Measurements from ENCODE around the gene OR52E4. TPM values are rescaled to one million over a fixed set of nuclear protein-coding genes. Genes with fewer than 3 reads are reported as not detected.

The OR52E4 gene
- total RNA-seq, 1 experiment from 2014 or later: not detected

- TF ChIP-seq EZH2phosphoT487 (IDR thresholded peaks at IDR 0.05; ENCODE audit: borderline replicate concordance, low read length): no peak
- TF ChIP-seq EZH2 (IDR thresholded peaks at IDR 0.05; ENCODE audit: low read length, unreplicated experiment): no peak
- no peak for TF ChIP-seq CTCF (conservative IDR thresholded peaks at IDR 0.05; ENCODE audit: low read depth, low read length)
- DNase-seq: no peak
- Histone ChIP-seq H3K27ac (ENCODE audit: low read length) (no peak overlapping the region), H3K27me3 (ENCODE audit: low read length) (no peaks in the 10 kb centered on the region), H3K36me3 (ENCODE audit: low read depth, low read length) (no peaks in the 10 kb centered on the region), H3K4me2 (ENCODE audit: low read length) (no peak overlapping the region), H4K20me1 (ENCODE audit: low read length) (no peaks in the 10 kb centered on the region), H3K9ac (ENCODE audit: low read length) (no peak overlapping the region), H3K4me3 (ENCODE audit: low read length) (no peak overlapping the region), H2AFZ (ENCODE audit: low read length) (no peak overlapping the region), H3K4me1 (ENCODE audit: insufficient read depth, low read length) (no peaks in the 10 kb centered on the region), H3K9me3 (ENCODE audit: low read length) (no peaks in the 10 kb centered on the region), H3K79me2 (ENCODE audit: low read length) (no peaks in the 10 kb centered on the region), H3K9me2 (replicated peaks; ENCODE audit: low read length) (no peaks in the 10 kb centered on the region), H3F3A (ENCODE audit: low read length, unreplicated experiment) (no peaks in the 10 kb centered on the region)
- POLR2A ChIA-PET (ENCODE audit: unreplicated experiment): no interaction called here
- ATAC-seq: no peak
- BruUV-seq (replicated peaks): no TSS peak
- intact Hi-C loops (cut with micrococcal nuclease): no loop called here
- CTCF ChIA-PET: no interaction called here
Observed at GRCh38 chr11:5928271-5928670, 47.8 kb downstream of the OR52E4 start.

- Histone ChIP-seq H3K27me3 (ENCODE audit: low read length) (no peaks in the 10 kb centered on the region), H3K9me2 (replicated peaks; ENCODE audit: low read length) (no peaks in the 10 kb centered on the region), H3K36me3 (ENCODE audit: low read depth, low read length) (no peaks in the 10 kb centered on the region), H3F3A (ENCODE audit: low read length, unreplicated experiment) (no peaks in the 10 kb centered on the region), H4K20me1 (ENCODE audit: low read length) (no peaks in the 10 kb centered on the region), H3K9me3 (ENCODE audit: low read length) (no peaks in the 10 kb centered on the region), H3K4me3 (ENCODE audit: low read length) (no peak overlapping the region), H3K79me2 (ENCODE audit: low read length) (no peaks in the 10 kb centered on the region), H2AFZ (ENCODE audit: low read length) (no peak overlapping the region), H3K9ac (ENCODE audit: low read length) (no peak overlapping the region), H3K4me1 (ENCODE audit: insufficient read depth, low read length) (no peaks in the 10 kb centered on the region), H3K4me2 (ENCODE audit: low read length) (no peak overlapping the region), H3K27ac (ENCODE audit: low read length) (no peak overlapping the region)
- no peak for DNase-seq
- TF ChIP-seq EZH2phosphoT487 (IDR thresholded peaks at IDR 0.05; ENCODE audit: borderline replicate concordance, low read length) (no peak), EZH2 (IDR thresholded peaks at IDR 0.05; ENCODE audit: low read length, unreplicated experiment) (no peak), CTCF (conservative IDR thresholded peaks at IDR 0.05; ENCODE audit: low read depth, low read length) (no peak)
- no peak for ATAC-seq
- POLR2A ChIA-PET (ENCODE audit: unreplicated experiment): no interaction called here
- CTCF ChIA-PET: no interaction called here
- no TSS peak for BruUV-seq (replicated peaks)
- intact Hi-C loops (cut with micrococcal nuclease): no loop called here
Observed at GRCh38 chr11:5928811-5929210, 48.4 kb downstream of the OR52E4 start.

- ChIA-PET CTCF (no interaction called here), POLR2A (ENCODE audit: unreplicated experiment) (no interaction called here)
Observed at GRCh38 chr11:5929571-5930368, 49.3 kb downstream of the OR52E4 start.

More at GRCh38 chr11:5929571-5930368, 49.3 kb downstream of the OR52E4 start:
- Histone ChIP-seq H3K79me2 (ENCODE audit: low read length) (no peaks in the 10 kb centered on the region), H3K9me2 (replicated peaks; ENCODE audit: low read length) (no peaks in the 10 kb centered on the region), H2AFZ (ENCODE audit: low read length) (no peak overlapping the region), H3K9me3 (ENCODE audit: low read length) (no peaks in the 10 kb centered on the region), H3K27me3 (ENCODE audit: low read length) (no peaks in the 10 kb centered on the region), H3K4me1 (ENCODE audit: insufficient read depth, low read length) (no peaks in the 10 kb centered on the region), H3K4me2 (ENCODE audit: low read length) (no peak overlapping the region), H4K20me1 (ENCODE audit: low read length) (no peaks in the 10 kb centered on the region), H3K4me3 (ENCODE audit: low read length) (no peak overlapping the region), H3K27ac (ENCODE audit: low read length) (no peak overlapping the region), H3K36me3 (ENCODE audit: low read depth, low read length) (no peaks in the 10 kb centered on the region), H3F3A (ENCODE audit: low read length, unreplicated experiment) (no peaks in the 10 kb centered on the region), H3K9ac (ENCODE audit: low read length) (no peak overlapping the region)
- BruUV-seq (replicated peaks): no TSS peak
- ATAC-seq: no peak
- intact Hi-C loops (cut with micrococcal nuclease): no loop called here
- no peak for DNase-seq
- TF ChIP-seq EZH2 (IDR thresholded peaks at IDR 0.05; ENCODE audit: low read length, unreplicated experiment): no peak
- no peak for TF ChIP-seq CTCF (conservative IDR thresholded peaks at IDR 0.05; ENCODE audit: low read depth, low read length)
- no peak for TF ChIP-seq EZH2phosphoT487 (IDR thresholded peaks at IDR 0.05; ENCODE audit: borderline replicate concordance, low read length)
